ENCODE results near the gene NEMF. TPM values are rescaled to one million over a fixed set of nuclear protein-coding genes. Genes with fewer than 3 reads are reported as not detected.
"Not testable (repeated sequence)": the region's sequence is repeated elsewhere in the genome, so short reads cannot be mapped to it uniquely, and the experiment has no call there.

The NEMF gene
- total RNA-seq, 3 donors from 2014 or later = 86.9 to 132 (median 125) TPM

- Histone ChIP-seq H3K36me3 (no peaks in the 10 kb centered on the region), H3K4me3 (no peak overlapping the region), H3K27ac (no peak overlapping the region), H3K27me3 (no peaks in the 10 kb centered on the region), H3K9me3 (no peaks in the 10 kb centered on the region), H3K4me1 (no peaks in the 10 kb centered on the region)
- intact Hi-C loops (cut with DNase I; ENCODE audit: low total_unique reads) = loop anchor here (10.0 kb wide), 1 partner anchor 225 kb away; no protein-coding TSS in a partner anchor
- TF ChIP-seq POLR2A (IDR thresholded peaks at IDR 0.05) = no peak
- TF ChIP-seq, protein P1, sequence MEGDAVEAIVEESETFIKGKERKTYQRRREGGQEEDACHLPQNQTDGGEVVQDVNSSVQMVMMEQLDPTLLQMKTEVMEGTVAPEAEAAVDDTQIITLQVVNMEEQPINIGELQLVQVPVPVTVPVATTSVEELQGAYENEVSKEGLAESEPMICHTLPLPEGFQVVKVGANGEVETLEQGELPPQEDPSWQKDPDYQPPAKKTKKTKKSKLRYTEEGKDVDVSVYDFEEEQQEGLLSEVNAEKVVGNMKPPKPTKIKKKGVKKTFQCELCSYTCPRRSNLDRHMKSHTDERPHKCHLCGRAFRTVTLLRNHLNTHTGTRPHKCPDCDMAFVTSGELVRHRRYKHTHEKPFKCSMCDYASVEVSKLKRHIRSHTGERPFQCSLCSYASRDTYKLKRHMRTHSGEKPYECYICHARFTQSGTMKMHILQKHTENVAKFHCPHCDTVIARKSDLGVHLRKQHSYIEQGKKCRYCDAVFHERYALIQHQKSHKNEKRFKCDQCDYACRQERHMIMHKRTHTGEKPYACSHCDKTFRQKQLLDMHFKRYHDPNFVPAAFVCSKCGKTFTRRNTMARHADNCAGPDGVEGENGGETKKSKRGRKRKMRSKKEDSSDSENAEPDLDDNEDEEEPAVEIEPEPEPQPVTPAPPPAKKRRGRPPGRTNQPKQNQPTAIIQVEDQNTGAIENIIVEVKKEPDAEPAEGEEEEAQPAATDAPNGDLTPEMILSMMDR (IDR thresholded peaks at IDR 0.05) = peak in 2 of 3 donors; percentile 43 to 53
- no peak for DNase-seq (ENCODE audit: low spot score in 2 of 2)
Measured at GRCh38 chr14:49879646-49880204, 27.1 kb upstream of the NEMF start.

DNA sequence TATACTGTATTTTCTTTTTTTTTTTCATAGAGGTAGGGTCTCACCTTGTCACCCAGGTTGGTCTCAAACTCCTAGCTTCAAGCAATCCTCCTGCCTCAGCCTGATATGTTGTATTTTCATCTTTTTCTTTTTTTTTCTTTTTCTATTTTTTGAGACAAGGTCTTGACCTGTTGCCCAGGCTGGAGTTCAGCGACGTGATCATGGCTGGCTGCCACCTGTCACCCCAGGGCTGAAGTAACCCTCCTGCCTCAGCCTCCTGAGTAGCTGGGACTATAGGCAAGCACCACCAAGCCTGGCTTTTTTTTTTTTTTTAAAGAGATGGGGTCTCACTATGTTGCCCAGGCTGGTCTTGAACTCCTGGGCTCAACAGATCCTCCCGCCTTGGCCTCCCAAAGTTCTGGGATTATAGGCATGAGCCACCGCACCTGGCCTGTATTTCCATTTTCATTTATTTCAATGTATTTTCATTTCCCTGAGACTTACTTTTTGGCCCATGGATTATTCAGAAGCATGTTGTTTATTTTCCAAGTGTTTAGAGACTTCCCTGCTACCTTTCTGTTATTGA is 24.1 kb upstream of the NEMF start:
- H3K4me3 ChIP-seq = no peak overlapping the region
- intact Hi-C loops (cut with DNase I; ENCODE audit: low total_unique reads) = no loop called here
- H3K9me3 ChIP-seq = no peaks in the 10 kb centered on the region
- TF ChIP-seq, protein P1 (IDR thresholded peaks at IDR 0.05) = no peak
- TF ChIP-seq POLR2A (IDR thresholded peaks at IDR 0.05) = no peak
- H3K36me3 ChIP-seq = no peaks in the 10 kb centered on the region
- no peaks in the 10 kb centered on the region for H3K4me1 ChIP-seq
- DNase-seq (ENCODE audit: low spot score in 2 of 2) = no peak
- H3K27ac ChIP-seq = no peak overlapping the region
- no peaks in the 10 kb centered on the region for H3K27me3 ChIP-seq

GRCh38 chr14:49875640-49876198 is 23.1 kb upstream of the NEMF start:
- TF ChIP-seq, protein P1 (IDR thresholded peaks at IDR 0.05) = no peak
- TF ChIP-seq POLR2A (IDR thresholded peaks at IDR 0.05) (no peak), POLR2AphosphoS5 (IDR thresholded peaks at IDR 0.05) (no peak)
- H3K4me1 ChIP-seq = no peaks in the 10 kb centered on the region
- H3K36me3 ChIP-seq = no peaks in the 10 kb centered on the region
- H3K9me3 ChIP-seq = no peaks in the 10 kb centered on the region
- H3K4me3 ChIP-seq = no peak overlapping the region
- DNase-seq (ENCODE audit: low spot score in 2 of 2) = no peak
- no peak overlapping the region for H3K27ac ChIP-seq
- H3K27me3 ChIP-seq = no peaks in the 10 kb centered on the region
- intact Hi-C loops (cut with DNase I; ENCODE audit: low total_unique reads) = no loop called here

DNA sequence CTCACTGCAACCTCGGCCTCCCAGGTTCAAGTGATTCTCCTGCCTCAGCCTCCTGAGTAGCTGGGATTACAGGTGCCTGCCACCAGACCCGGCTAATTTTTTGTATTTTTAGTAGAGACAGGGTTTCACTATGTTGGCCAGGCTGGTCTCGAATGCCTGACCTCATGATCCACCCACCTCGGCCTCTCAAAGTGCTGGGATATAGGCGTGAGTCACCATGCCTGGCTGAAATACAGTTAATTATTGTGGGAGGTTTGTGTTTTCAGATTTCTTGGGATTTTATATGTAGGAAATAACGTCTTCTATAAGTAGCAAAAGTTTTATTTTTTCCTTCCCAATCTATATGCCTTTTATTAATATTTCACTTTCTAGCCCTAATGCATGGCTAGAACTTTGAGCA is 21.0 kb upstream of the NEMF start:
- H3K4me3 ChIP-seq; H3K27me3 ChIP-seq; H3K4me1 ChIP-seq; H3K27ac ChIP-seq; intact Hi-C loops (cut with DNase I; ENCODE audit: low total_unique reads); DNase-seq (ENCODE audit: low spot score in 2 of 2); H3K36me3 ChIP-seq; H3K9me3 ChIP-seq: not testable (repeated sequence)

GRCh38 chr14:49870908-49871307 is 18.3 kb upstream of the NEMF start:
- Histone ChIP-seq H3K9me3 (no peaks in the 10 kb centered on the region), H3K4me1 (no peaks in the 10 kb centered on the region), H3K36me3 (no peaks in the 10 kb centered on the region), H3K27ac (no peak overlapping the region), H3K4me3 (no peak overlapping the region), H3K27me3 (no peaks in the 10 kb centered on the region)
- no peak for DNase-seq (ENCODE audit: low spot score in 2 of 2)
- TF ChIP-seq POLR2A (IDR thresholded peaks at IDR 0.05) = no peak
- TF ChIP-seq POLR2AphosphoS5 (IDR thresholded peaks at IDR 0.05) = no peak
- TF ChIP-seq, protein P1 (IDR thresholded peaks at IDR 0.05) = no peak
- intact Hi-C loops (cut with DNase I; ENCODE audit: low total_unique reads) = no loop called here
